GM18519 (cell line): ENCODE measurements around the gene GTF3C5.
"Not testable (repeated sequence)": the region's sequence is repeated elsewhere in the genome, so short reads cannot be mapped to it uniquely, and the experiment has no call there.

Experiments used
- ATAC-seq: cut with Tn5 transposase; IDR thresholded peaks from one replicate; pipeline ENCODE4 v1.9.1; 2021; ENCODE audit warnings: mild to moderate bottlenecking, moderate library complexity; ENCODE audit not compliant: unreplicated experiment, low FRiP score

Gene GTF3C5

GRCh38 chr9:133051281-133051900 is 20.6 kb downstream of the GTF3C5 start:
- no peak for ATAC-seq

- no peak for ATAC-seq
Observed at GRCh38 chr9:133051966-133052539, 21.3 kb downstream of the GTF3C5 start.

GRCh38 chr9:133054194-133054890 is 23.5 kb downstream of the GTF3C5 start:
- no peak for ATAC-seq

GRCh38 chr9:133054966-133055365 is 24.2 kb downstream of the GTF3C5 start:
- no peak for ATAC-seq

- no peak for ATAC-seq
Observed at GRCh38 chr9:133055788-133056420, 25.1 kb downstream of the GTF3C5 start.

- ATAC-seq = no peak
Observed at GRCh38 chr9:133056533-133056932, 25.7 kb downstream of the GTF3C5 start.

- no peak for ATAC-seq
Observed at GRCh38 chr9:133057006-133057405, 26.2 kb downstream of the GTF3C5 start.

GRCh38 chr9:133057553-133057952 is 26.8 kb downstream of the GTF3C5 start:
- ATAC-seq = no peak

- ATAC-seq = no peak
Observed at GRCh38 chr9:133058071-133058470, 27.3 kb downstream of the GTF3C5 start.

- ATAC-seq = no peak
Observed at GRCh38 chr9:133058550-133059320, 27.9 kb downstream of the GTF3C5 start.

GRCh38 chr9:133059623-133060022 is 28.8 kb downstream of the GTF3C5 start:
- no peak for ATAC-seq

GRCh38 chr9:133060417-133060841 is 29.6 kb downstream of the GTF3C5 start:
- ATAC-seq = no peak

GRCh38 chr9:133061019-133061763 is 30.4 kb downstream of the GTF3C5 start:
- not testable (repeated sequence) for ATAC-seq

- not testable (repeated sequence) for ATAC-seq
Observed at GRCh38 chr9:133061764-133062145, 31.0 kb downstream of the GTF3C5 start, which contains the start of gene CEL. TSS of gene CEL (plus strand) at chr9:133061981. CDS start at chr9:133062003, 22 bp downstream.

GRCh38 chr9:133062569-133062968 is 31.8 kb downstream of the GTF3C5 start:
- ATAC-seq = not testable (repeated sequence)

- ATAC-seq = no peak
Observed at GRCh38 chr9:133063159-133063499, 32.3 kb downstream of the GTF3C5 start.

- no peak for ATAC-seq
Observed at GRCh38 chr9:133063500-133064231, 32.9 kb downstream of the GTF3C5 start.

- ATAC-seq = no peak
Observed at GRCh38 chr9:133064241-133065069, 33.7 kb downstream of the GTF3C5 start.

GRCh38 chr9:133065070-133065388 is 34.2 kb downstream of the GTF3C5 start:
- ATAC-seq = no peak
